Measurements from ENCODE around the gene ZDHHC7.
"Not testable (repeated sequence)": the region's sequence is repeated elsewhere in the genome, so short reads cannot be mapped to it uniquely, and the experiment has no call there.

The ZDHHC7 gene

GRCh38 chr16:85036236-85037049 is 25.1 kb upstream of the ZDHHC7 start:
- no peak for FAIRE-seq
- no peak for TF ChIP-seq POLR2A (IDR thresholded peaks at IDR 0.05; ENCODE audit: low read depth, low read length)

DNA sequence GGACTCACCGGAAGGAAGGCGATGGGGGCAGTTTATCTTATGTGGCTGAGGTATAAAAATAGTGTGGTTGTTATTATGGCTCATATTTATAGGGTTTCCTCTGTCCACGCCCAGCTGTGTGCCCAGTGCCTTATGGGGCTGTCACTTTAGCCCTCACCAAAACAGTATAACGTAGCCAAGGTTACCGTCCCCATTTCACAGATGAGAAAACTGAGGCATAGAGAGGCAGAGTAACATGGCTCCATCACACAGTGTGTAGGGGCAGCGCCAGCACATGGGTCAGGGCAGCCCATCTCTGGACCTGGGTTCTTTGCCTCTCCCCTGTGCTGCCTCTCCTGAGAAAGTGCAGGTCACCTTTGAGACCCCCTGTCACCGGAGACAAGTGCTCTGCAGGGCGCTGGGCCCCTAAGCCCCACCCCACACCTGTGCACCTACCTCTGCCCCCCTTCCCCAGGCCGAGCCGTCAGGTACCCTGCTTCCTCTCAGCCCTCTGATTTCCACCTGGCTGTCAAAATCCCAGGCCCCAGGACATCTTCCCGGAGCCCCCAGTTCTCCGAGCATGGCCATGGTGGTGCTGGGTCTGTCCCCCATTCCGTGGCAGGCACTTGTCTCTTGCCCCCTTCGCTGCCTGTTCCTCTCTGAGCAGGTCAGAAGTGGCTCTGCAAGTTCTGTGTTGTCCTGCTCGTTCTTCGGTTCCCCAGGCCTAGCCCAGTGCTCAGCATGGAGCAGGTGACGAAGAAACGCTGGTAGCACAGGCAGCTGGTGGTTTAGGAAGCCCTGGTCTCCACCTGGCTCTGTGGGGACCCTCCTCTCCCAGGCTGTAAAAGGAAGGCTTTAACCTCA is 23.5 kb upstream of the ZDHHC7 start:
- FAIRE-seq (no peak), DNase-seq (ENCODE audit: insufficient read length, low spot score) (no peak)
- TF ChIP-seq POLR2A (IDR thresholded peaks at IDR 0.05; ENCODE audit: low read depth, low read length), result no peak

More at GRCh38 chr16:85036236-85037049, 25.1 kb upstream of the ZDHHC7 start:
- no peak for DNase-seq (ENCODE audit: insufficient read length, low spot score)

GRCh38 chr16:85033171-85033570 is 21.8 kb upstream of the ZDHHC7 start:
- no peak for TF ChIP-seq POLR2A (IDR thresholded peaks at IDR 0.05; ENCODE audit: low read depth, low read length)
- no peak for FAIRE-seq
- no peak for DNase-seq (ENCODE audit: insufficient read length, low spot score)

DNA sequence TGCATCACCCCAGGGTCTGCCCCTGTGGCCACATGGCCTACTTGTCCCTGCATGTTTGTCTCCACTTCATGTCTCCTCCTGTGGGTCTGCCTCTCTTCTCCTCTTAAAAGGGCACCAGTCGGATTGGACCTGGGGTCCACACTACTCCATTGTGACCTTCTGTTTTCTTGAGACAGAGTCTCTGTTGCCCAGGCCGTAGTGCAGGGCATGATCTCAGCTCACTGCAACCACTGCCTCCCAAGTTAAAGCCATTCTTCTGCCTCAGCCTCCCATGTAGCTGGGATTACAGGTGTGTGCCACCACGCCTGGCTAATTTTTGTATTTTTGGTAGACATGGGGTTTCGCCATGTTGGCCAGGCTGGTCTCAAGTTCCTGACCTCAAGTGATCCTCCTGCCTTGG is 20.9 kb upstream of the ZDHHC7 start:
- not testable (repeated sequence) for FAIRE-seq; DNase-seq (ENCODE audit: insufficient read length, low spot score)

DNA sequence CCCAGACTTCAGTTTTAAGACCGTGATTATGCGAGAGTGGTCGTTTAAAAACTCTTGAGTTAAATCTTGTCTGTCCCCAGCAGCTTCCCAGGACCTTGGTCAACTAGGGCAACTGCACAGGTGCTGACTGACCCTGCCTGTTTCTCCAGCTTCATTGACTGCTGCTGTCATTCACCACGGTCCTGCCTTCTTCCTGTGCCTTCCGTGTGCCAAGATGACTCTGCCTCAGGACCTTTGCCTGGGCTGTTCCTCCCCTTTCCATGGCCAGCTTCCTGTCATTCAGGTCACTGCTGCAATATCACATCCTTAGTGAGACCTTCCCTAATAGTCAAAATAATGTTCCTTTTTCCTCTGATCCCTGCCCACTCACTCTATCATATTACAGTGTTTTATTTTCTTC is 20.1 kb upstream of the ZDHHC7 start:
- TF ChIP-seq POLR2A (IDR thresholded peaks at IDR 0.05; ENCODE audit: low read depth, low read length), result no peak
- DNase-seq (ENCODE audit: insufficient read length, low spot score), result no peak
- no peak for FAIRE-seq

DNA sequence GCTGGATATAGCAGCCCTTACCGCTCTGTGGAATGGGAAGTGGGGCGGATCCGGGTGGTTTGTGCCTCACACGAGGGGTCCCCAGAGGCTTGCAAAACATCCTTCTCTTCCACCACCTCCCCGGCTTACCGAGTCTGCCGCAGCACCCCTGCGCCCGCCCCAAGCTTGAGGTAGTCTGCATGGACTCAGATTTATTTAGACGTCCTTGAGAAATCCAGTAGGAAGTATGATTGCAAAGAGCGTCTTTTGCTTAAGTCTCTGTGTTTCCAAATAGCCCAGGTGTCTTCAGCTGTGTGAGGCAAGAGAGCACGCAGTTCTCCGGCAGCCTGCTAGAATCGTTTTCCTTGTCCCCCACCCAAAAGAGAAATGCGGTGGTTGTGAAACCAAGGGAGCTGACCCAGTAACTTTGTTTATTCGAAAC is 18.7 kb upstream of the ZDHHC7 start:
- FAIRE-seq (no peak), DNase-seq (ENCODE audit: insufficient read length, low spot score) (no peak)
- no peak for TF ChIP-seq POLR2A (IDR thresholded peaks at IDR 0.05; ENCODE audit: low read depth, low read length)

DNA sequence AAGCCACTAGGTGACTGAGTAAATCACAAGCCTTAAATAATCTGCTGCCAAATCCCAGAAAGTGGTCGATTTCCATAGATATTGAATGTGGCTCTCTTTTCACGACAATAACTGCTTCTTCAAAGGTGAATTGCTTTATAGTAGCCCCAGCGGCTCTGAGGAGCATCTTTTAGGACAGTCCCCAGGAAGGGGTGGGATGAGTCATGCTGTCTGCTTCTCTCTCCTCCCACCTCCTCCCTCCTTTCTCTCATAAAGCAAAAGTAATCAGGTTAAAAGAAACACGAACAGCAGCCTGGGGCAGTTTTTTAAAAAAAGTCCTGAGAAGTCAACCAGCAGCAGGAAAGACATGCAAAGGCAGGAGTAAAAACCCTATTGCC is 18.1 kb upstream of the ZDHHC7 start:
- no peak for FAIRE-seq
- DNase-seq (ENCODE audit: insufficient read length, low spot score), result peak; percentile 35
- no peak for TF ChIP-seq POLR2A (IDR thresholded peaks at IDR 0.05; ENCODE audit: low read depth, low read length)

GRCh38 chr16:85028685-85029407 is 17.5 kb upstream of the ZDHHC7 start:
- no peak for DNase-seq (ENCODE audit: insufficient read length, low spot score)
- no peak for TF ChIP-seq POLR2A (IDR thresholded peaks at IDR 0.05; ENCODE audit: low read depth, low read length)
- no peak for FAIRE-seq

GRCh38 chr16:85027958-85028684 is 16.8 kb upstream of the ZDHHC7 start:
- TF ChIP-seq POLR2A (IDR thresholded peaks at IDR 0.05; ENCODE audit: low read depth, low read length), result no peak
- DNase-seq (ENCODE audit: insufficient read length, low spot score) (no peak), FAIRE-seq (no peak)

DNA sequence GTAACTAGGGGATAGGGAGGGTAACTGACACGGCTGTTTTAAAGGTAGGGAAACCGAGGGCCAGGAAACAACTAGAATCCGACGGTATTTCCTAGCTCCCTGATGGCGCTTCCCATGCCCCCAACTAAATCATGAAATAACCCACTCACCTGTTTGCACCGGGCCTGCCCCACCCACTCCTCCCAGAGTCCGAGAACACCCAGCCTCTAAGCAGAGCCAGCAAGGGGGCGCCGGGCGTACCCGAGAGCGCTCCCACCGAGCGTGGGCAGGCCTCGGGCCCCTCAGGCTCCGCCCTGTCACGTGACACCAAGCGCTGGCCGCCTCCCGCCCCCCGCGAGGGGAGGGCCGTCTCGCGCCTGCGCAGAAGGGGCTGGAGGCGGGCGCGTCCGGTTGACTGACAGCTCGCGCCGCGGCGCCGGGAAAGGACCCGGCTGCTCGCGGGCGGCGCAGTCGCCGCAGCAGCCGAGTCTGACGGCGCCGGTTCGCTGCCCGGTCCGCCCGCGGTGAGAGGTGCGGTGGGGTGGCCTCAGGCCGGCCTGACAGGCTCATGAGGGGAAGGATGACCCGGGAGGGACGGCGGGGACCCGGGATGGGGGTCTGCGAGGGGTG is 16.1 kb upstream of the ZDHHC7 start, which contains the start of gene KIAA0513:
Gene KIAA0513 (plus strand): TSS at position 447 of the 609 bp plus-strand sequence. CDS start 39,277 bp downstream, outside the sequence.
- DNase-seq (ENCODE audit: insufficient read length, low spot score) (peak; percentile 87), FAIRE-seq (no peak)
- peak; percentile 62 for TF ChIP-seq POLR2A (IDR thresholded peaks at IDR 0.05; ENCODE audit: low read depth, low read length)

DNA sequence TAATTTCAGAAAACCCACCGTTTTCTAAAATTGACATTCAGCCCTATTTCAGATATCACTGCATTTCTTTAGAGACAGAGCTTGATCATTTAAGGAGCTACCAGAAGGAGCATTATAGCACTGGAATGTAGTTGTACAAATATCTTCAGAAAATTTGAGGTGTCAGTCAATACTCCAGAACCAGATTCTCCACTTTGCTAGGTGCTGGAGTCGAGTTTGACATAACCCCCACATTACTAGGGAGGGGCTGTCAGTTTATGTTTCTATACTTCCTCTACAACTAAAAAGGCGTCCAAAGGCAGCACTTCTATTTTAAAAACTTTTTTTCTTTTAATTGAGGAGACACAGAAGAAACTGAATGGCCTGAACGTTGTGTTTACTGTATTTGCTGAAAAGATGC is 15.4 kb upstream of the ZDHHC7 start:
- DNase-seq (ENCODE audit: insufficient read length, low spot score), result no peak
- FAIRE-seq, result no peak
- no peak for TF ChIP-seq POLR2A (IDR thresholded peaks at IDR 0.05; ENCODE audit: low read depth, low read length)

GRCh38 chr16:85025781-85026653 is 14.7 kb upstream of the ZDHHC7 start:
- no peak for DNase-seq (ENCODE audit: insufficient read length, low spot score)
- TF ChIP-seq POLR2A (IDR thresholded peaks at IDR 0.05; ENCODE audit: low read depth, low read length), result no peak
- FAIRE-seq, result no peak

Measured in H54 (cell line).